Activated T-cell treated with anti-CD3 and anti-CD28 coated beads, Interleukin-2, amount 50 U/mL, for 24 hours (primary cell): ENCODE results near the gene AGMO.

ENCODE experiments used
- DNase-seq: peaks from one replicate; pipeline ENCODE4 v3.0.0-alpha.2; 2020
- H3K27ac Mint-ChIP-seq: 2 replicates; pipeline ENCODE4 v1.8.0; 2020; ENCODE audit warnings: mild to moderate bottlenecking, mixed read lengths
- H3K27me3 Mint-ChIP-seq: 2 replicates; pipeline ENCODE4 v1.8.0; 2020; ENCODE audit warnings: mixed read lengths
- H3K36me3 Mint-ChIP-seq: 2 replicates; pipeline ENCODE4 v1.8.0; 2020; ENCODE audit warnings: low read depth, mixed read lengths
- H3K4me1 Mint-ChIP-seq: 2 replicates; pipeline ENCODE4 v1.8.0; 2020; ENCODE audit warnings: low read depth, mixed read lengths
- H3K4me3 Mint-ChIP-seq: 2 replicates; pipeline ENCODE4 v1.8.0; 2020; ENCODE audit warnings: mild to moderate bottlenecking, moderate library complexity, mixed read lengths
- H3K9me3 Mint-ChIP-seq: 2 replicates; pipeline ENCODE4 v1.8.0; 2020; ENCODE audit warnings: mixed read lengths

The AGMO gene

GRCh38 chr7:15498465-15498864 is 63.4 kb downstream of the AGMO start:
- Mint-ChIP-seq H3K27ac (no peak overlapping the region), H3K4me3 (no peak overlapping the region), H3K36me3 (no peaks in the 10 kb centered on the region), H3K4me1 (no peaks in the 10 kb centered on the region), H3K9me3 (no peaks in the 10 kb centered on the region), H3K27me3 (no peaks in the 10 kb centered on the region)
- no peak for DNase-seq

DNA sequence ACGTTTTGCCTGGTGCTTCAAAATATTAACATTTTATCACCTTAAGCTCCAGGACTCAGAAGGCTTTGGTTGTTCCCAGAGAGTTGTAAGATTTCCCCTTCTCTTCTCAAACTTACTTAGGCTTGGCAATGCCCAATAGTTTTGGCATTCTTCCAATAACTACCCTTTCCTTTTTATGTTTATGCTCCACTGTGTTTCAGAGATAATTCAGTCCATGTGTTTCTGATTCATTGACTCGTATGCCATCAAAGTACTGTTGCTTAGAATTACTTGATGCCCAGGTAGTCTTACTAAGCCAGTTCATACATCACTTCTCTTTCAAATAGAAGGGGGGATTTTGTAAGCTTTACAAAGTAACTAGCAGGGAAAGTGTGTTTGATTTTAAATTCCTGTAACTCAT is 66.6 kb downstream of the AGMO start:
- H3K4me1 Mint-ChIP-seq: no peaks in the 10 kb centered on the region
- no peaks in the 10 kb centered on the region for H3K36me3 Mint-ChIP-seq
- no peak overlapping the region for H3K27ac Mint-ChIP-seq
- no peak for DNase-seq
- H3K9me3 Mint-ChIP-seq: peaks cover under 1% of the 10 kb centered on the region
- H3K27me3 Mint-ChIP-seq: no peaks in the 10 kb centered on the region
- no peak overlapping the region for H3K4me3 Mint-ChIP-seq

GRCh38 chr7:15494711-15495110 is 67.1 kb downstream of the AGMO start:
- H3K9me3 Mint-ChIP-seq: peaks cover 2% of the 10 kb centered on the region
- H3K4me3 Mint-ChIP-seq: no peak overlapping the region
- no peaks in the 10 kb centered on the region for H3K27me3 Mint-ChIP-seq
- no peak overlapping the region for H3K27ac Mint-ChIP-seq
- no peaks in the 10 kb centered on the region for H3K36me3 Mint-ChIP-seq
- no peak for DNase-seq
- H3K4me1 Mint-ChIP-seq: no peaks in the 10 kb centered on the region

- H3K27me3 Mint-ChIP-seq: no peaks in the 10 kb centered on the region
- no peaks in the 10 kb centered on the region for H3K36me3 Mint-ChIP-seq
- H3K27ac Mint-ChIP-seq: no peak overlapping the region
- peaks cover 2% of the 10 kb centered on the region for H3K9me3 Mint-ChIP-seq
- no peaks in the 10 kb centered on the region for H3K4me1 Mint-ChIP-seq
- H3K4me3 Mint-ChIP-seq: no peak overlapping the region
- no peak for DNase-seq
These were observed 70.5 kb downstream of the AGMO start for GRCh38 chr7:15491361-15491760.

DNA sequence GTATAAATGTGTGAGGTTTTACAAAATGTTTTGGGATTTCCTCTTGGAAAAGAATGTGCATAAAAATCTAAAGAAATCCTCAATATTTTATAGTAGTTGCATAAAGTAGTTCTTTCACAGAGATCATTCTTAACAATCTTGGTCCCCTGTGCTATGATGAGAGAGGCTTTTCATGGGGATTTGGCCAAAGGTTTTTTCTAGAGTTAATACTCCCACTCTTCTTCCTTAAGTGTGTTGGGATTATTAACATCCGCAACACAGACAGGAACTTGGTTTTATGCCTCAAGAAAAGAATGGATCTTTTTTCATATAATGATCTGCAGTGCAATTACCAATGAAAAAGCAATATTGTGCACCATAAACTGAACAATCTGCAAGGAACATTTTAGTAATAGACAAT is 71.5 kb downstream of the AGMO start:
- Mint-ChIP-seq H3K9me3 (peaks cover 2% of the 10 kb centered on the region), H3K4me1 (no peaks in the 10 kb centered on the region), H3K4me3 (no peak overlapping the region), H3K27me3 (no peaks in the 10 kb centered on the region), H3K27ac (no peak overlapping the region), H3K36me3 (no peaks in the 10 kb centered on the region)
- DNase-seq: no peak

DNA sequence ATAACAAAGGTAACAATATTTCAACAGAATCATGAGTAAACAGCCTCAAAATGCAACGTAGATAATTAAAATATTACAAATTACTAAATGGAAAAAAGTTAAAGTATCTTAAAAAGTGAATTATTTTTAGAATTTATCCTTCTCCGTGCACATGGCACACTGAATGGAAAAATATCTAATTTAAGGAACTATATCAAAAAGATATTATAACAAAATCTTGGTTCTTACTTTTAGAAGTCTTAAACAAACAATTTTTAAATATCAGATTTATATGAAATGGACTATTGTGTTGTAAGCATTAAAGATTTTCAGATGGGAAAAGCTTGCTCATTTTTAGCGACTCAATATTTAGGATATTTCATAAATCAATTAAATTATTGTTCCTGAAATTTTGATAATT is 72.0 kb downstream of the AGMO start:
- H3K9me3 Mint-ChIP-seq: peaks cover 2% of the 10 kb centered on the region
- no peak overlapping the region for H3K27ac Mint-ChIP-seq
- no peaks in the 10 kb centered on the region for H3K27me3 Mint-ChIP-seq
- H3K4me1 Mint-ChIP-seq: no peaks in the 10 kb centered on the region
- no peak overlapping the region for H3K4me3 Mint-ChIP-seq
- DNase-seq: no peak
- H3K36me3 Mint-ChIP-seq: no peaks in the 10 kb centered on the region

- peaks cover 2% of the 10 kb centered on the region for H3K9me3 Mint-ChIP-seq
These were observed 72.4 kb downstream of the AGMO start for GRCh38 chr7:15489383-15489782.

DNA sequence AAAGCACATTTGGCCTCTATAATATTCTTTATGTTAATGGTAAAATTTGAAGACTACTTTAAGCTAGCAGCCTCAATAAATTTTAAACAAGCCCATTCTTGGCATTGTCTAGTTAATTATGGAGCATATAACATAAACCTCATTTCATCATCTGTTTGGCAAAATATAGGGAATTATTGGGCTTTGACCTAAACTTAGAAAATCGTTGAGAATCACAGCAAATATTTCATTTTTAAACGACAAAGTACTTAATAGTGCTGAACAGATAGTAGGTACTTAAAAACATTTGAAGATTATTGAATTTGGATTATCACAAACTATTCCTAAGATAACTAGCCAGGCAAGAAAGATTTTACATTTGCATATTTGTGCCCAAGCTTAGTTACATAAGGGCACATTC is 73.4 kb downstream of the AGMO start:
- no peak overlapping the region for H3K4me3 Mint-ChIP-seq
- H3K36me3 Mint-ChIP-seq: no peaks in the 10 kb centered on the region
- peaks cover 2% of the 10 kb centered on the region for H3K9me3 Mint-ChIP-seq
- DNase-seq: no peak
- H3K27me3 Mint-ChIP-seq: no peaks in the 10 kb centered on the region
- no peaks in the 10 kb centered on the region for H3K4me1 Mint-ChIP-seq
- no peak overlapping the region for H3K27ac Mint-ChIP-seq

More at GRCh38 chr7:15489383-15489782, 72.4 kb downstream of the AGMO start:
- Mint-ChIP-seq H3K36me3 (no peaks in the 10 kb centered on the region), H3K27me3 (no peaks in the 10 kb centered on the region), H3K4me1 (no peaks in the 10 kb centered on the region), H3K4me3 (no peak overlapping the region), H3K27ac (no peak overlapping the region)
- no peak for DNase-seq

- no peak overlapping the region for H3K4me3 Mint-ChIP-seq
- H3K27me3 Mint-ChIP-seq: no peaks in the 10 kb centered on the region
- H3K36me3 Mint-ChIP-seq: no peaks in the 10 kb centered on the region
- H3K9me3 Mint-ChIP-seq: peaks cover 2% of the 10 kb centered on the region
- H3K27ac Mint-ChIP-seq: no peak overlapping the region
- H3K4me1 Mint-ChIP-seq: no peaks in the 10 kb centered on the region
- no peak for DNase-seq
These were observed 73.9 kb downstream of the AGMO start for GRCh38 chr7:15487896-15488295.

DNA sequence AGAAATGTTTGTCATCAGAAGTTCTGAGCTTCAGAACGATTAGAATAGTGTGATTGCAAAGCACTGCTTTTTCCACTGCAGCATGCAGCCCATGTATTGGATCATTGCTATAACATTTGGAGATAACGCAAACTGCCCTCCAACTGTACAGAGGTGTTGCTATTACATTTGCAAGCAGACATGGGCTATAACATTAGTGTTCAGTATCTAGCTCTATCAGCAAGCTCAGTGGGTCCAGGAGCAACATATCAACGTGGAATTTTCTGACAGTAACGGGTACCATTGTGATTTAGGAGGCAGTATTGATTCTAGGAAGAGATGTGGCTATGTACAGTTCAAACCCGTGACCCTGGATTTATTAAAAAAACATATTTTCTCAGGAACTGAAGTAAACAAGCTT is 75.8 kb downstream of the AGMO start:
- no peaks in the 10 kb centered on the region for H3K27me3 Mint-ChIP-seq
- no peaks in the 10 kb centered on the region for H3K36me3 Mint-ChIP-seq
- H3K4me3 Mint-ChIP-seq: no peak overlapping the region
- no peaks in the 10 kb centered on the region for H3K4me1 Mint-ChIP-seq
- H3K9me3 Mint-ChIP-seq: peaks cover 2% of the 10 kb centered on the region
- no peak overlapping the region for H3K27ac Mint-ChIP-seq
- no peak for DNase-seq

GRCh38 chr7:15485431-15485830 is 76.4 kb downstream of the AGMO start:
- H3K27ac Mint-ChIP-seq: no peak overlapping the region
- H3K27me3 Mint-ChIP-seq: no peaks in the 10 kb centered on the region
- H3K4me3 Mint-ChIP-seq: no peak overlapping the region
- no peak for DNase-seq
- no peaks in the 10 kb centered on the region for H3K36me3 Mint-ChIP-seq
- H3K4me1 Mint-ChIP-seq: no peaks in the 10 kb centered on the region
- peaks cover 4% of the 10 kb centered on the region for H3K9me3 Mint-ChIP-seq

DNA sequence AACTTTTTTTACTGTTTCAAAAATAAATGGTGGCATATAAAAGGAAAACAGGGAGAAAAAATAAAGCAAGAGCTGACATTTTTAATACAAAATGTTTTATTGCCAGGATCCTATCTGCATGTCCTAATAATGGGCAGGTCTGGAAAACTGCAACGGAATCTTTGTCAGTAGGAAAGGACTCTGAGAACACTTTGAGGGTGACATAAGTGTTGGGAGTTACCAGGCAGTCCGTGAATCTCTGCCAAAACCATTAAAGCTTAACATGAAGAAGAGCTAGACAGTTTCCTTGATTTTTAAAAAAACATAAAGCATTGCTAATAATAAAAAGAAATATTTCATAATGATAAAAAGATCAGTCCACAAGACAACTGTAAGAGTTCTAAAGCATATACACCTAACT is 80.7 kb downstream of the AGMO start:
- H3K9me3 Mint-ChIP-seq: peaks cover 5% of the 10 kb centered on the region
- H3K4me1 Mint-ChIP-seq: no peaks in the 10 kb centered on the region
- H3K27me3 Mint-ChIP-seq: no peaks in the 10 kb centered on the region
- no peaks in the 10 kb centered on the region for H3K36me3 Mint-ChIP-seq
- no peak overlapping the region for H3K4me3 Mint-ChIP-seq
- no peak overlapping the region for H3K27ac Mint-ChIP-seq
- DNase-seq: no peak

GRCh38 chr7:15478401-15478800 is 83.4 kb downstream of the AGMO start:
- Mint-ChIP-seq H3K4me3 (no peak overlapping the region), H3K27ac (no peak overlapping the region), H3K27me3 (no peaks in the 10 kb centered on the region), H3K36me3 (no peaks in the 10 kb centered on the region), H3K4me1 (no peaks in the 10 kb centered on the region), H3K9me3 (peaks cover 5% of the 10 kb centered on the region)
- DNase-seq: no peak

DNA sequence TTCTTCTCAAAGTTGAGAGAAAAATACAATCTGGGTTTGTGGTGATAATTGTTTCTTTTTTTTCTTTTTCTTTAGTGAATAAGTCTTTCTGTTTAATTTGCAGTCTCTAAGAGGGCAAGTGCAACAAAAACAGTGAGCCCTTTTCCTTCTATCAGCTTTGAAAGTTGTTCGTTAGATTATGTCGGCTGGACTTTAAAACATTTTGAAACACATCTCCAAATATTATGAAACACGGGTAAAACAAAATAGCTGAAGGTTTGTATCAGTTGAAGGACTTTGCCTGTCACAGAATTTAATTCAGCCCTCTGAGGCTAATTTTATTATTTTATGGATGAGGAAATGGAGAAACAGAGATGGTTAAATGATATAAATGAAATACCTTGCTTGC is 85.3 kb downstream of the AGMO start:
- no peak for DNase-seq
- H3K36me3 Mint-ChIP-seq: no peaks in the 10 kb centered on the region

GRCh38 chr7:15475808-15476530 is 85.8 kb downstream of the AGMO start:
- H3K4me1 Mint-ChIP-seq: no peaks in the 10 kb centered on the region
- no peaks in the 10 kb centered on the region for H3K36me3 Mint-ChIP-seq
- no peaks in the 10 kb centered on the region for H3K27me3 Mint-ChIP-seq
- no peak for DNase-seq
- peaks cover 9% of the 10 kb centered on the region for H3K9me3 Mint-ChIP-seq
- H3K27ac Mint-ChIP-seq: no peak overlapping the region
- H3K4me3 Mint-ChIP-seq: no peak overlapping the region

More for the DNA sequence above, 85.3 kb downstream of the AGMO start:
- H3K27ac Mint-ChIP-seq: no peak overlapping the region
- H3K27me3 Mint-ChIP-seq: no peaks in the 10 kb centered on the region
- H3K4me1 Mint-ChIP-seq: no peaks in the 10 kb centered on the region
- H3K4me3 Mint-ChIP-seq: no peak overlapping the region
- H3K9me3 Mint-ChIP-seq: peaks cover 7% of the 10 kb centered on the region

DNA sequence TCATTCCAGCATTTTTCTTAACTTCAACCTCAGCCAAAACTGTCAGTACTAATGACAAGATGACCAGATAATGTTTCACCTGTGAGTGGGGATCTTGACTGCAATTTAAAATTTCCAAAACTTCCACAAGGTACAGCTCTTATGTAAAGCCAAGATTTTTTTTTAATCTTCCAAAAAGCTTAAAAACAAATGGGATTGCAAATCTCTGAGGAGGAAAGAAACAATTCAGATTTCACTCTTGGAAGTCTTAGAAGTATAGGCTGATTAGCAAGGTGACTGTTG is 90.2 kb downstream of the AGMO start:
- no peak overlapping the region for H3K27ac Mint-ChIP-seq
- H3K9me3 Mint-ChIP-seq: peaks cover 4% of the 10 kb centered on the region
- H3K4me1 Mint-ChIP-seq: no peaks in the 10 kb centered on the region
- no peak for DNase-seq
- no peaks in the 10 kb centered on the region for H3K27me3 Mint-ChIP-seq
- H3K4me3 Mint-ChIP-seq: no peak overlapping the region
- H3K36me3 Mint-ChIP-seq: no peaks in the 10 kb centered on the region
